HCT116 (cell line): ENCODE data around the gene NCBP2L.

Source experiments
- EGR1 ChIP-seq: IDR thresholded peaks from 2 replicates; pipeline ENCODE4 v1.6.1; 2012; ENCODE audit warnings: low read depth
- YY1 ChIP-seq: IDR thresholded peaks from 2 replicates; pipeline ENCODE4 v1.6.1; 2011; ENCODE audit warnings: low read length, low read depth, moderate library complexity, mild to moderate bottlenecking; ENCODE audit not compliant: insufficient replicate concordance; ENCODE audit errors: extremely low read depth

GRCh38 chrX:107834275-107835201 lies 57.0 kb downstream of the NCBP2L start:
- TF ChIP-seq YY1 = no peak
- TF ChIP-seq EGR1 = no peak
